Keratinocyte (primary cell): ENCODE results near the gene ZBTB7B. TPM values are rescaled to one million over a fixed set of nuclear protein-coding genes. Genes with fewer than 3 reads are reported as not detected.
A peak's percentile ranks its signal among the peaks of the same experiment; 100 is the strongest.

Experiments
- DNase-seq: peaks from one replicate; pipeline ENCODE4 v3.0.0-alpha.2; 2011; ENCODE audit warnings: low read depth, missing footprints, low spot score
- FAIRE-seq: peaks from 2 replicates; lab custom pipeline; 2011; peaks lifted over from hg19 to GRCh38; lab: Jason Lieb, UNC
- H2AFZ ChIP-seq: 2 replicates; pipeline ENCODE4 v1.6.0; 2012; ENCODE audit warnings: low read length, control low read depth, inconsistent platforms; ENCODE audit not compliant: control insufficient read depth
- H3K27ac ChIP-seq: 2 replicates; pipeline ENCODE4 v1.5.1; 2011; ENCODE audit warnings: low read length; ENCODE audit not compliant: control insufficient read depth, insufficient read depth
- H3K27me3 ChIP-seq: 3 replicates; pipeline ENCODE4 v1.6.0; 2011; ENCODE audit warnings: low read length; ENCODE audit not compliant: control insufficient read depth, insufficient read depth; ENCODE audit errors: extremely low read depth
- H3K36me3 ChIP-seq, 2 experiments: 2 replicates in 1 of 2; 3 replicates in 1 of 2; pipeline ENCODE4 v1.5.1; 2011; ENCODE audit warnings: low read length in 2 of 2, mild to moderate bottlenecking in 1 of 2; ENCODE audit not compliant: control insufficient read depth in 2 of 2, insufficient read depth in 2 of 2; ENCODE audit errors: extremely low read depth in 1 of 2
- H3K4me1 ChIP-seq: 3 replicates; pipeline ENCODE4 v1.5.1; 2011; ENCODE audit warnings: low read length; ENCODE audit not compliant: control insufficient read depth, insufficient read depth; ENCODE audit errors: extremely low read depth
- H3K4me2 ChIP-seq: 3 replicates; pipeline ENCODE4 v1.6.0; 2011; ENCODE audit warnings: low read depth, low read length; ENCODE audit not compliant: control insufficient read depth, insufficient read depth; ENCODE audit errors: extremely low read depth
- H3K4me3 ChIP-seq, 3 experiments: fragments of 200-600 bp in 1 of 3; sonication (generic) in 1 of 3; 2 replicates in 2 of 3; 3 replicates in 1 of 3; pipeline ENCODE4 v1.5.1; 2011 to 2016; ENCODE audit warnings: low read length in 3 of 3, mild to moderate bottlenecking in 3 of 3, control low read depth in 2 of 3, inconsistent platforms in 1 of 3, low read depth in 1 of 3, mixed read lengths in 1 of 3, mixed run types in 1 of 3, moderate library complexity in 1 of 3; ENCODE audit not compliant: control insufficient read depth in 2 of 3, insufficient read depth in 2 of 3; ENCODE audit errors: extremely low read depth in 1 of 3
- H3K79me2 ChIP-seq: 2 replicates; pipeline ENCODE4 v1.6.0; 2012; ENCODE audit warnings: low read length; ENCODE audit not compliant: control insufficient read depth, insufficient read depth
- H3K9ac ChIP-seq: 3 replicates; pipeline ENCODE4 v1.6.0; 2011; ENCODE audit warnings: low read length; ENCODE audit not compliant: control insufficient read depth, insufficient read depth; ENCODE audit errors: extremely low read depth
- H3K9me1 ChIP-seq: 3 replicates; pipeline ENCODE4 v1.6.0; 2011; ENCODE audit warnings: low read length; ENCODE audit not compliant: control insufficient read depth, insufficient read depth; ENCODE audit errors: extremely low read depth
- H3K9me3 ChIP-seq: 2 replicates; pipeline ENCODE4 v1.5.1; 2012; ENCODE audit warnings: low read depth, low read length; ENCODE audit not compliant: control insufficient read depth
- H4K20me1 ChIP-seq: 3 replicates; pipeline ENCODE4 v1.6.0; 2011; ENCODE audit warnings: low read length; ENCODE audit not compliant: control insufficient read depth, insufficient read depth; ENCODE audit errors: extremely low read depth
- CTCF ChIP-seq, 3 experiments: IDR thresholded peaks in 1 of 3; conservative IDR thresholded peaks in 1 of 3; optimal IDR thresholded peaks in 1 of 3; 2 replicates in 2 of 3; 3 replicates in 1 of 3; pipeline versions ENCODE3 to v1.5.1; 2011; ENCODE audit warnings: low read length in 3 of 3, mild to moderate bottlenecking in 3 of 3, moderate library complexity in 2 of 3, control low read depth in 1 of 3, inconsistent platforms in 1 of 3; ENCODE audit not compliant: insufficient read depth in 2 of 3; ENCODE audit errors: extremely low read depth in 1 of 3
- EZH2 ChIP-seq: IDR thresholded peaks from one replicate; pipeline ENCODE4 v1.6.1; 2012; ENCODE audit warnings: inconsistent platforms, mild to moderate bottlenecking, low read length, moderate library complexity
- dilution Hi-C: fragments of 300-500 bp; cut with MboI; formaldehyde crosslinking; loops from one replicate; pipeline ENCODE4 v1.7.0; 2020; ENCODE audit warnings: low sequenced_read_pairs; ENCODE audit not compliant: extremely low pct_ligation_motif_present
- polyA plus RNA-seq, 5 experiments: library from polyadenylated mRNA; depleted of rRNA in 3 of 5; stranded (reverse) in 3 of 5; stranded (forward) in 1 of 5; unstranded in 1 of 5; fragments of >200 nt; gene quantifications; 1 replicate in 1 of 5; 2 replicates in 3 of 5; 3 replicates in 1 of 5; pipeline versions ENCODE4 v1.2.1 to v1.2.3, GENCODE V29; 2011 to 2012; ENCODE audit warnings: missing spikeins in 2 of 5, low read depth in 1 of 5, low replicate concordance in 1 of 5

The ZBTB7B gene
- polyA plus RNA-seq, 1 donor (not counting 4 experiments of a cell fraction or from before 2014, with no cell fraction given), result 20.9 TPM

DNA sequence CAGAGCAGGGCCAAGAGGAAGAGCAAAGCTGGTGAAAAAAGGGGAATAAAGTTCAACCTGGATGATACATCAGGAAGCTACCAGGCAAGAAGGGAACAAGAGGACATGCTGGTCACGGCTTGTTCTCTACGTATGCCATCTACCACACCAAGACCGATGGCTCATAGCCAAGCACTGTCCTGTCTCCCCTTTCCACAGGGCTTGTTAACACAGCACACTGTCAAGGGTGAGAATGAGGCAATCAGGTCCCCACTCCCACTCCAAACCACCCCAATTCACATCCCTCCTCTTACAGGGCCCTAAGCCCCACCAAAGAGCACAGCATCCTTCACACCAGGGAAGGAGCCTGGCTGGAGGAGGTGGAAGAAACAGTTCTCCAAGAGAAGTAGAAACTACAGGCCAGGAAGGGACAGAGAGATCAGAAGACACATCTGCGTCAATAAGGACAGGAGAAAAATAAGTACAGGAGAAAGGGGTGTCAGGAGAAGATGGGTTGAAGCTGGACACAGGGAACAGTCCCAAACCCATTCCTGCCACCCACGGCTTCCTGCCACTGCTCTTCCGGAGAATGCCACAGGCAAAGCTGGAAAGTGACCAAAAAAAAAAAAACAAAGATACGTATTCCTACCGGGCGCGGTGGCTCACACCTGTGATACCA is 31.1 kb upstream of the ZBTB7B start:
- no peaks in the 10 kb centered on the region for H3K9me1 ChIP-seq
- DNase-seq (peak; percentile 70), FAIRE-seq (peak; percentile 69)
- no peaks in the 10 kb centered on the region for H3K27me3 ChIP-seq
- dilution Hi-C loops, result no loop called here
- H3K4me1 ChIP-seq, result peaks cover 52% of the 10 kb centered on the region
- peak overlapping the region; percentile 52 to 71 (median 54) for H3K4me3 ChIP-seq
- H3K27ac ChIP-seq, result peak overlapping the region; percentile 99
- H2AFZ ChIP-seq, result no peak overlapping the region
- no peaks in the 10 kb centered on the region for H4K20me1 ChIP-seq
- H3K9ac ChIP-seq, result peak overlapping the region; percentile 79
- no peak for TF ChIP-seq CTCF (optimal IDR thresholded peaks at IDR 0.05 in 1 of 3, IDR thresholded peaks at IDR 0.05 in 1 of 3, conservative IDR thresholded peaks at IDR 0.05 in 1 of 3; ENCODE audit: extremely low read depth in 1 of 3, insufficient read depth in 2 of 3, low read length in 3 of 3)
- no peak for TF ChIP-seq EZH2
- no peaks in the 10 kb centered on the region for H3K9me3 ChIP-seq
- H3K79me2 ChIP-seq, result peaks cover 55% of the 10 kb centered on the region
- peaks cover 8 to 25% of the 10 kb centered on the region in 2 experiments for H3K36me3 ChIP-seq
- peak overlapping the region; percentile 76 for H3K4me2 ChIP-seq

GRCh38 chr1:154972213-154972516 is 30.4 kb upstream of the ZBTB7B start:
- Histone ChIP-seq H3K4me2 (peak overlapping the region; percentile 76), H3K4me3 (peak overlapping the region; percentile 20 to 65 (median 64)), H3K27me3 (no peaks in the 10 kb centered on the region), H3K9me3 (no peaks in the 10 kb centered on the region), H3K27ac (peak overlapping the region; percentile 99), H3K4me1 (peaks cover 56% of the 10 kb centered on the region), H2AFZ (no peak overlapping the region), H3K9me1 (no peaks in the 10 kb centered on the region), H3K79me2 (peaks cover 57% of the 10 kb centered on the region), H4K20me1 (no peaks in the 10 kb centered on the region), H3K9ac (peak overlapping the region; percentile 96), H3K36me3 (peaks cover 7 to 19% of the 10 kb centered on the region in 2 experiments)
- dilution Hi-C loops, result no loop called here
- DNase-seq (no peak), FAIRE-seq (no peak)
- no peak for TF ChIP-seq CTCF (optimal IDR thresholded peaks at IDR 0.05 in 1 of 3, IDR thresholded peaks at IDR 0.05 in 1 of 3, conservative IDR thresholded peaks at IDR 0.05 in 1 of 3; ENCODE audit: extremely low read depth in 1 of 3, insufficient read depth in 2 of 3, low read length in 3 of 3)
